IgD-negative memory B cell (primary cell): ENCODE data around the gene EEIG2. TPM values are rescaled to one million over a fixed set of nuclear protein-coding genes. Genes with fewer than 3 reads are reported as not detected.

Experiments used
- H3K27ac Mint-ChIP-seq, 3 donors: one replicate each; pipeline ENCODE4 v1.8.0; 2020 to 2022; ENCODE audit warnings: mild to moderate bottlenecking in 3 of 3, mixed read lengths in 3 of 3, moderate library complexity in 1 of 3
- H3K27me3 Mint-ChIP-seq: one replicate; pipeline ENCODE4 v1.8.0; 2021; ENCODE audit warnings: mixed read lengths
- H3K36me3 Mint-ChIP-seq: one replicate; pipeline ENCODE4 v1.8.0; 2020; ENCODE audit warnings: mild to moderate bottlenecking, mixed read lengths
- H3K4me1 Mint-ChIP-seq, 3 donors: one replicate each; pipeline ENCODE4 v1.8.0; 2020 to 2022; ENCODE audit warnings: mixed read lengths in 3 of 3, mild to moderate bottlenecking in 1 of 3
- H3K4me3 Mint-ChIP-seq, 4 donors: one replicate each; pipeline ENCODE4 v1.8.0; 2020 to 2022; ENCODE audit warnings: mild to moderate bottlenecking in 4 of 4, mixed read lengths in 4 of 4, moderate library complexity in 3 of 4
- H3K9me3 Mint-ChIP-seq, 3 donors: one replicate each; pipeline ENCODE4 v1.8.0; 2020 to 2021; ENCODE audit warnings: mixed read lengths in 3 of 3, mild to moderate bottlenecking in 1 of 3
- polyA plus RNA-seq: library from polyadenylated mRNA; unstranded; fragments of 300-500 nt; fragmentation: Illumina TruSeq; gene quantifications from one replicate; pipeline ENCODE4 v1.2.3, GENCODE V29; 2021

The EEIG2 gene
- polyA plus RNA-seq, 1 donor from 2014 or later = 1.1 TPM

DNA sequence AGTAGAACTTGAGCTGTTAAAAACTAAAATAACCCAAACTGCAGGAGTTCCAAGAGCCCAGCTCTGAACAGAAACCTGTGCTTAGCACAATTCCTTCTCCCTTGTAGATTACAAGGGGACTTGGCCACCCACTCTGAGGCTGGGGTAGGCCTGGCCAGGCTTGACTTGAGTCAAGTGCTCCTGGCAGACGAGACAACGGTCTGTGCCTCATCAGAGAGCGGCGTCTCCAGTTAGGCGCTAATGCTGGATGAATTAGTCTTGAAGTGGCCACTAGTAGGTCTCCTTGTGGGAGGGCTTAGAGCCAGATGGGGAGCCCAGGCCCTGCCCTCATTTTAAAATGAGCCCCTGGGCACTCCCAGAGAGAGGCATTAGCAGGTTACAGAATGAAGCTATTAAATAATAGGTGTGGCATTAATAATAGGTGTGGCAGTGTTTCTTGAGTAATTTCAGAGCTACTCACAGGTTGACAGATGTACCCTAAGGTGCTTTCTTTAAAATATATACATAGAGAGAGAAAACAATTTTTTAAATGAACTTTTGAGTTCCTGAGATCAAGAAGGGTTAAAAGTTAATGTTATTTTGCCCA, 1.1 kb downstream of the EEIG2 start:
- Mint-ChIP-seq H3K36me3 (no peaks in the 10 kb centered on the region), H3K27me3 (no peaks in the 10 kb centered on the region), H3K4me1 (peaks cover 13 to 24% (median 15%) of the 10 kb centered on the region in 3 donors), H3K9me3 (no peaks in the 10 kb centered on the region), H3K4me3 (peak overlapping the region; percentile 92 to 98 (median 96)), H3K27ac (peak overlapping the region; percentile 90 to 98 (median 95))

GRCh38 chr1:108561689-108562326, 1.9 kb downstream of the EEIG2 start:
- peak overlapping the region in 1 of 3 donors; percentile 90 for H3K27ac Mint-ChIP-seq
- H3K4me1 Mint-ChIP-seq = peaks cover 13 to 24% (median 15%) of the 10 kb centered on the region in 3 donors
- no peaks in the 10 kb centered on the region for H3K9me3 Mint-ChIP-seq

DNA sequence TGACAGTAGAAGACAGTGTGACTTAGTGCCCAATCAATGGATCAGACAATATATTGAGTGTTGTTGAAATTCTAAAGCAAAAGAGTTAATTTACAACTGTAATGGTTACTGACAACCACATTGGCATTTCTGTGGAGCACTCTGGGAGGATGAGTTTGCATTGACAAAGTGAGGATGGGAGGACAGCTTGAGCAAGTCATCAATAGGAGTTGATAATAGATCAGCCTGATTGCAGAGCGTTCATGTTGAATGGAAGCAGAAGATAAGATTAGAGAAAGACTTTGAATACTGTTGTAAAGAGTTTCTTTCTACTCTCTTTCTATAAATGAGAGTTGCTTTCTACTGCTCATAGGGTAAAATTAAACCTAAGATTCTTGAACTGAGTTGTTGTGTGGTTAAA, 3.9 kb downstream of the EEIG2 start:
- H3K4me1 Mint-ChIP-seq = peaks cover 13 to 24% (median 15%) of the 10 kb centered on the region in 3 donors
- H3K27ac Mint-ChIP-seq = no peak overlapping the region
- no peaks in the 10 kb centered on the region for H3K9me3 Mint-ChIP-seq
- no peaks in the 10 kb centered on the region for H3K36me3 Mint-ChIP-seq
- H3K27me3 Mint-ChIP-seq = no peaks in the 10 kb centered on the region
- no peak overlapping the region for H3K4me3 Mint-ChIP-seq

More at GRCh38 chr1:108561689-108562326, 1.9 kb downstream of the EEIG2 start:
- Mint-ChIP-seq H3K27me3 (no peaks in the 10 kb centered on the region), H3K36me3 (no peaks in the 10 kb centered on the region), H3K4me3 (peak overlapping the region; percentile 61 to 98 (median 78))

DNA sequence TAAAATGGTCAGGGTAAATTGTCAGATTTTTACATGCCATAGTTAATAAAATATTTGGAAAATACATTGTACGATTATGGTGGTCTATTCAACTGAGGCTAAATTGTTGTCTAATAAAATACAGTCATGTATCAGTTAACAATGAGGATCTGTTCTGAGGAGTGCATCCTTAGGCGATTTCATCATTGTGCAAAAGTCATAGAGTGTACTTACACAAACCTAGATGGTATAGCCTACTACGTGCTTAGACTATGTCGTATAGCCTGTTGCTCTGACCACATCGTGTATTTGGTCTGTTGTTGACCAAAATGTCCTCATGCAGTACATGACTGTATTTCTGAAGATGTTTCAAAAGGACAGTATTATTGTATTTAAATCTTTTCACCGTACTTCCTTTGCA, 5.2 kb downstream of the EEIG2 start:
- Mint-ChIP-seq H3K36me3 (no peaks in the 10 kb centered on the region), H3K9me3 (no peaks in the 10 kb centered on the region), H3K4me3 (no peak overlapping the region), H3K27me3 (no peaks in the 10 kb centered on the region), H3K4me1 (peaks cover 8 to 24% (median 15%) of the 10 kb centered on the region in 3 donors), H3K27ac (no peak overlapping the region)

DNA sequence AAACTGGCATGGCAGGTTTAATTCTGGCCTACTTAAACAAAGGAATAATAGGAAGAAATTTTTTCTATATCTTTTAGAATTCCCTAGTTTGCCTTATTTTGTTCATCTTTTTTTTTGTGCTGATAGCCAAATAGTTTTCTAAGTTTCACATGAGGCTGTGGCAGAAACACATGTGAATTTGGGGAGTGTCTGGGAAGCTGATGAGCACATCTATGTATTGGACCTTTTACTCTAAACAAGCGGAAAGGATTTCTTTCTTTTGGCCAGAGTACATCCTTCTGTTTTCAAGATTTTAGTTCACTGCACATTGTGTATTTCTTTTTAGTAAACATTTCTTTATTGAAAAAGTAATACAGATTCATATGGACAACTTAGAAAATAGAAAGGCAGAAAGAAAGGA, 5.6 kb downstream of the EEIG2 start:
- H3K9me3 Mint-ChIP-seq = no peaks in the 10 kb centered on the region
- H3K36me3 Mint-ChIP-seq = no peaks in the 10 kb centered on the region
- no peak overlapping the region for H3K4me3 Mint-ChIP-seq
- H3K27ac Mint-ChIP-seq = no peak overlapping the region
- peaks cover 8 to 24% (median 13%) of the 10 kb centered on the region in 3 donors for H3K4me1 Mint-ChIP-seq
- no peaks in the 10 kb centered on the region for H3K27me3 Mint-ChIP-seq

GRCh38 chr1:108568589-108568988, 8.7 kb downstream of the EEIG2 start:
- no peak overlapping the region for H3K27ac Mint-ChIP-seq

GRCh38 chr1:108569097-108569728, 9.3 kb downstream of the EEIG2 start:
- Mint-ChIP-seq H3K27me3 (no peaks in the 10 kb centered on the region), H3K27ac (no peak overlapping the region), H3K36me3 (no peaks in the 10 kb centered on the region), H3K4me1 (peaks cover 0 to 3% (median 1%) of the 10 kb centered on the region in 3 donors), H3K4me3 (no peak overlapping the region), H3K9me3 (peaks cover 0 to 2% (median 0%) of the 10 kb centered on the region in 3 donors)

More at GRCh38 chr1:108568589-108568988, 8.7 kb downstream of the EEIG2 start:
- Mint-ChIP-seq H3K4me3 (no peak overlapping the region), H3K4me1 (peaks cover 0 to 7% (median 3%) of the 10 kb centered on the region in 3 donors), H3K9me3 (peaks cover 0 to 1% (median 0%) of the 10 kb centered on the region in 3 donors), H3K27me3 (no peaks in the 10 kb centered on the region), H3K36me3 (no peaks in the 10 kb centered on the region)

DNA sequence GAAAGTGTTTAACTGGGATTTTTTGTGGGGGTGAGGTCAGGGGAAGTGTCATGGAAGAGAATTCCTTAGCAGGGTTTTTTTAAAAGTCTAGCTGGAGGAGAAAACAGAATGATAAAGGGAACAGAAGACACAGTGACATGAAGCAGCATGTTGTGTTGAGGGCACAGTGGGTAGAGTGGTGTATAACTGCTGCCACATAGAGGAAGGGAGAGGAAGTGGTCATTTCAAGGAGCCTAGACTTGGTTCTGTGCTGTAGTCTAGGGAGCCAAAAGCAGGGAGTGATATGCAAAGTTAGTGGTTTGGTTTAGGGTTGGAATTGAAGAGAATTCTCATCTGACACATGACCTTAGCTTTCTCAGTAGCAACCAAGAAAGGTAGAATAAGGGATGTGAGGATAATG, 10.2 kb downstream of the EEIG2 start:
- Mint-ChIP-seq H3K4me1 (peaks cover 0 to 2% (median 1%) of the 10 kb centered on the region in 3 donors), H3K27me3 (no peaks in the 10 kb centered on the region), H3K27ac (no peak overlapping the region), H3K4me3 (no peak overlapping the region), H3K36me3 (no peaks in the 10 kb centered on the region), H3K9me3 (peaks cover 0 to 2% (median 0%) of the 10 kb centered on the region in 3 donors)

DNA sequence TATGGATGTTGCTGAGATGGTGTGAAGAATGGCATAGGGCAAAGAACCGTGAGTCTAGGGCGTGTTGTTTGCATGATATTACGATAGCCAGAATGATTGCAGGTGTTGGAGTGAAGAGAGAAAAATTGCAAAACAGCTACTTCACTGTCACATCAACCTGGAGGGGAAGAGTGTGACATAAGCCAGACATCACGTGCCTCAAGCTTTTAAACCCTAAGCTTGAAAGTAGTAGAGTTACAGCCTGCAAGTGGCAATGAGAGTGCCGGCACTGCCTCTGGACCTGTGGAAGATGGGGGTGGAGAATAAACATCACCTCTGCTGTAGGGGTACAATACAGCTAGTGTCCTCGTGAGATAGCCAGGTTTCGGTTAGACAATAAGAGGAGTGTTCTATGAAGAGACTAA, 11.1 kb downstream of the EEIG2 start:
- peaks cover 0 to 2% (median 1%) of the 10 kb centered on the region in 3 donors for H3K4me1 Mint-ChIP-seq
- no peak overlapping the region for H3K27ac Mint-ChIP-seq
- no peaks in the 10 kb centered on the region for H3K27me3 Mint-ChIP-seq
- H3K4me3 Mint-ChIP-seq = no peak overlapping the region
- peaks cover 0 to 3% (median 2%) of the 10 kb centered on the region in 3 donors for H3K9me3 Mint-ChIP-seq
- H3K36me3 Mint-ChIP-seq = peaks cover 4% of the 10 kb centered on the region

DNA sequence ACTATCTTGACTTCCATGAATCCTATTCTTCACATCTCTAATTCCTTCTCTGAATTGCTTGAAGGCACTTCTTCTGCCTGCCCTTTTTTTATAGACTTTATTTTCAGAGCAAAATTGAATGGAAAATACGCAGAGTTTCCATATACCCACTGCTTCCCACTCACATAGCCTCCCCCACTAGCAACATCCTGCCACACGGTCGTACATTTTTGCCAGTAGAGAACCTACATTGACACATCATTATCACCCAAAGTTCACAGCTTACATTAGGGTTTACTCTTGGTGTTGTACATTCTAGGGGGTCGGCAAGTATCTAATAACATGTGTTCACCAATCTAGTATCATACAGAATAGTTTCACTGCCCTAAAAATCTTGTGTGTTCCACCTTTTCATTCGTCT, 12.3 kb downstream of the EEIG2 start:
- Mint-ChIP-seq H3K4me1 (peaks cover 0 to 2% (median 1%) of the 10 kb centered on the region in 3 donors), H3K4me3 (no peak overlapping the region), H3K9me3 (peaks cover 0 to 3% (median 2%) of the 10 kb centered on the region in 3 donors), H3K27me3 (no peaks in the 10 kb centered on the region), H3K36me3 (peaks cover 4% of the 10 kb centered on the region), H3K27ac (no peak overlapping the region)

GRCh38 chr1:108573183-108573582, 13.3 kb downstream of the EEIG2 start:
- Mint-ChIP-seq H3K9me3 (peaks cover 0 to 3% (median 2%) of the 10 kb centered on the region in 3 donors), H3K36me3 (peaks cover 4% of the 10 kb centered on the region), H3K27me3 (no peaks in the 10 kb centered on the region), H3K4me3 (no peak overlapping the region), H3K27ac (peak overlapping the region in 1 of 3 donors; percentile 34), H3K4me1 (peaks cover 0 to 2% (median 1%) of the 10 kb centered on the region in 3 donors)

DNA sequence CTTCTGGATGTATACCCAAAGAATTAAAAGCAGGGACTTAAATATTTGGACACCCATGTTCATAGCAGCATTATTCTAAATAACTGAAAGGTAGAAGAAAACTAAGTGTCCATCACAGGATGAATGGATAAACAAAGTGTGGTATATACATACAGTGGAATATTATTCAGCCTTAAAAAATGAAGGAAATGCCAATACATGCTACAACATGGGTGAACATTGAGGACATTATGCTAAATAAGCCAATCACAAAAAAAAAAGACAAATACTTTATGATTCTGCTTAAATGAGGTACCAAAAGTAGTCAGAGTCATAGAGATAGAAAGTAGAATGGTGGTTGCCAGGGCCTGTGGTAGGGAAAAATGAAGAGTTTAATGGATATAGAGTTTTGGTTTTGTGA, 14.1 kb downstream of the EEIG2 start:
- peaks cover 0 to 3% (median 2%) of the 10 kb centered on the region in 3 donors for H3K9me3 Mint-ChIP-seq
- peaks cover 0 to 2% (median 1%) of the 10 kb centered on the region in 3 donors for H3K4me1 Mint-ChIP-seq
- no peaks in the 10 kb centered on the region for H3K27me3 Mint-ChIP-seq
- no peak overlapping the region for H3K27ac Mint-ChIP-seq
- no peak overlapping the region for H3K4me3 Mint-ChIP-seq
- H3K36me3 Mint-ChIP-seq = peaks cover 6% of the 10 kb centered on the region

GRCh38 chr1:108575375-108575774, 15.5 kb downstream of the EEIG2 start:
- no peaks in the 10 kb centered on the region for H3K27me3 Mint-ChIP-seq

DNA sequence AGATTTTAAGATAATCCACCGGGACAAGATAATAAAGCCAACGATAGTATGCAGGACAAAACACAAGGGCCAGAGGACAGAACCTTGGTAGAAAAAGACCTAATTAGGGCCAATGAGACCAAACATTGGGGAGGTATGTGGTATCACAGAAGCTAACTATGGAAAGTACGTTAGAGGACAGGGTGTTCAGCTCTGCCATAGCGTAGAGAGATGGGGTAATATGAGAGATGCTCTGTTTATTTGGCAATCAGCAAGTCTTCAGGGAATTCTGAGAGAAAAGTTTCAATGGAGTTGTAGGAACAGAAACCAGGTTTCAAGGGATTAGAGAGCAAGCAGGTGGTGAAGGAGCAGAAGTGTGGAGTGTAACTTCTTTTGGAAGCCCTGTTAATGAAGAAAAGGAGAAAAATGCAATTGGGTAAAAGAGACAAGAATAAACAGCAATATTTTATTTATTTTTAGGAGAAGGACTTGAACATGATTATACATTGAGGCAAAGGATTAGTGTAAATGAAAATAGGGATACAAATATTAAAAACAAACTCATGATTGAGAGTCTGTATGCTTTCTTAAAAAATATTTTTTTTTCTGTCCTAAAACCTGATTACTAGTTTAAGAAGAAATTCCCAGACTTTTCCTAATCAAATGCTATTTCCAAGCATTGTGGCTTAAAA, 24.0 kb downstream of the EEIG2 start:
- H3K4me1 Mint-ChIP-seq = peaks cover 16 to 26% (median 19%) of the 10 kb centered on the region in 3 donors
- H3K36me3 Mint-ChIP-seq = peaks cover 5% of the 10 kb centered on the region
- H3K4me3 Mint-ChIP-seq = peak overlapping the region in 1 of 4 donors; percentile 65
- H3K27me3 Mint-ChIP-seq = no peaks in the 10 kb centered on the region
- H3K27ac Mint-ChIP-seq = no peak overlapping the region
- peaks cover 0 to 21% (median 5%) of the 10 kb centered on the region in 3 donors for H3K9me3 Mint-ChIP-seq

More at GRCh38 chr1:108575375-108575774, 15.5 kb downstream of the EEIG2 start:
- Mint-ChIP-seq H3K9me3 (peaks cover 3 to 7% (median 5%) of the 10 kb centered on the region in 3 donors), H3K36me3 (peaks cover 9% of the 10 kb centered on the region), H3K4me3 (peak overlapping the region in 1 of 4 donors; percentile 0), H3K27ac (no peak overlapping the region), H3K4me1 (peaks cover 0 to 2% (median 1%) of the 10 kb centered on the region in 3 donors)
